HG03280 (cell line): ENCODE data around the gene EGF.

Experiments used
- ATAC-seq: cut with Tn5 transposase; IDR thresholded peaks from one replicate; pipeline ENCODE4 v1.9.1; 2021; ENCODE audit warnings: mild to moderate bottlenecking, moderate library complexity; ENCODE audit not compliant: unreplicated experiment

The EGF gene

DNA sequence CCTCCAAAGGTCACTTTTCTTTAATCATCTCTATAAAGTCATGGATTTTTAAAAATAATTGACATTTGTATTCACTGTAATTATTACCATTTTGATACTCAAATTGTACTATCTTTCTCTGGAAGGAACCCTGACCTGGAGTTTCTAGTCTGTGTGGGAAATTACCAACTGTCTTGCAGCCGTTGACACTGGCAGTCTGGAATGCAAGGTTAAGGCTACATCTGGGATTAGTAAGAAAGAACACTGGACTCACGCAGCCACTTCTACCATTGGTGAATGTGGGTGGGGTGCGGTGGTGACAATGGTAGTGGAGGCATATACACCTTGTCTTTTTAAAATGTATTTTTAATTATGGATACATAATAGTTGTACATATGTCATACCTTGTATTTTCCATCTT lies 40.9 kb downstream of the EGF start:
- no peak for ATAC-seq

- ATAC-seq = no peak
These were observed 42.5 kb downstream of the EGF start for GRCh38 chr4:109955146-109955545.

DNA sequence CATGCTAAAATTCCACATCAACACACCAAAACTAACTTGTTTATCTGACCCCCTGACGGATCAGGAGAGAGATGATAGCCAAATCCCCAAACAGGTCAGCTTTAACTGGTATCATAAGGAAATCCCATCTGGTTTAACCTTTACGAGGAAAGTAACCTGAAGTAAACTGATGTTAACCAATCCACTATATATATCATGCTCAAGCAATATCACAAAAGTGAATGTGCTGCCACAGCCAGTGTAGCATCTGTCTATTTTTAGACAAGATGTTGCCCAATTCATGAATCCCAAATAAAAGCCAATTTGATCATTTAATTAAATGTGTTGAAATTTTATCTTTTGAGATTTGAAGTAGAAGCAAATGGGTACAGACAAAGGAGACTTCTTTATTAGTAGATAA lies 44.5 kb downstream of the EGF start:
- no peak for ATAC-seq

DNA sequence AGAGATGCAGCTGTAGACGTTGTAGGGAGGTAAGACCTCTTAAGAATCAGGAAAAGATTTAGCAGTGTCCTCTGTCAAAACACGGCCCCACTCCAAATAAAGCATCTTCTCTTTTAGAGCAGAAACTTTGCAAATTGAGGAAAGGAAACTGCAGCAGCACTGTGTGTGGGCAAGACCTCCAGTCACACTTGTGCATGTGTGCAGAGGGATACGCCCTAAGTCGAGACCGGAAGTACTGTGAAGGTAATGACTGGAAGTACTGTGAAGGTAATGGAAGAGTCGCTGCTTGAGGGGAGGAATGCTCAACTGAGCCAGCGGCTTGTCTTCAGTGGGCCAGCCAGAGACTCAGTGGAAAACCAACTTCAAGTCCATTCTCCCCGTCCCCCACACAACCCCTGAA lies 46.5 kb downstream of the EGF start:
- no peak for ATAC-seq

DNA sequence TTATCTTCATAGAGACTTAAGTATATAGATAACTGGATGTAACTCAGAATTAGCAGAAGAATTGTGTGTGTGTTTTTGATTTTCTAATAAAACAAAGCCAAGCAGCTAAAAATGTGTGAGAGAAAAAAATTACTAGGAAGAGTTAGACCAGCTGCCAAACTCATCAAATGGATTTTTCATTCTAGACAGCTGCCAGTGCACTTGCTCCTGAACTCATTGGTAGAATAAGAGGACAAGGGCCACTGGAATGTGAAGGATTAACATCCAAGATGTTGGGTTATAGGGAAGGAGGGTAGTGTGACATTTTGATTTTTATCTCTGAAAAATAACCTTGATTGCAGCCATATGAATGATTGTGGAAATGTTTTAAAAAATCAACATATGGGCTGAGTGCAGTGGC lies 49.7 kb downstream of the EGF start:
- no peak for ATAC-seq

DNA sequence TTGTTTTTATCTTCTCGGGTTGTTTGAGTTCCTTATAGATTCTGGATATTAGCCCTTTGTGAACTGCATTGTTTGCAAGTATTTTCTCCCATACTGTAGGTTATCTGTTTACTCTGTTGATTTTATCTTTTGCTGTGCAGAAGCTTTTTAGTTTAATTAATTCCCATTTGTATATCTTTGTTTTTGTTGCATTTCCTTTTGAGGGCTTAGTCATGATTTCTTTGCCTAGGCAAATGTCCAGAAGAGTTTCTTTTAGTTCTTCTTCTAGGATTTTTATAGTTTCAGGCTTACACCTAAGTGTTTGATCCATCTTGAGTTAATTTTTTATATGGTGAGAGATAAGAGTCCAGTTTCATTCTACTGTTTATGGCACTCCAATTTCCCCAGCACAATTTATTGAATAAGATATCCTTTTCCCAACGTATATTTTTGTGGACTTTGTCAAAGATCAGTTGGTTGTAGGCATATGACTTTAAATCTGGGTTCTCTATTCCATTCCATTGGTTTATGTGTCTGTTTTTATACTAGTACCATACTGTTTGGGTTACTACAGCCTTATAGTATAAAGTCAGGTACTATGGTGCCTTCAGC lies 54.3 kb downstream of the EGF start:
- no peak for ATAC-seq

GRCh38 chr4:109967798-109968520 lies 55.3 kb downstream of the EGF start:
- ATAC-seq = no peak

- no peak for ATAC-seq
These were observed 56.4 kb downstream of the EGF start for GRCh38 chr4:109969087-109969486.

GRCh38 chr4:109969919-109970318 lies 57.2 kb downstream of the EGF start:
- ATAC-seq = no peak

- no peak for ATAC-seq
These were observed 60.3 kb downstream of the EGF start for GRCh38 chr4:109972786-109973528.

DNA sequence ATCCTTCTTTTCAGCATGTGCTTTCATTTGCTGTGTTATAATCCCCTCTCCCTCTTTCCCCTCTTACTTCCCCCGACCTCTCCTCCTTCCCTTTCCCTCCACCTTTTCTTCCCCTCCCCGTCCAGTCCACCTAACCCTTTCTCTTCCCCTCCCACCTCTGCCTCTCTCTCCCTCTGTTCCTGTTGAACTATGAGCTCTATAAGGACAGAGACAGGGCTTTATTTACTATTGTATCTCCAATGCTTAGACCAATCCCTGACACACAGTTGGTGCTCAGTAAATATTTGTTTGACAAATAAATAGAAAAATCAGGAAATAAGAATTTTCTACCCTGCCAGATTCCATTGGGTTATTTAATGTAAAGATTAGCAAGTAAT lies 60.8 kb downstream of the EGF start:
- ATAC-seq = no peak

DNA sequence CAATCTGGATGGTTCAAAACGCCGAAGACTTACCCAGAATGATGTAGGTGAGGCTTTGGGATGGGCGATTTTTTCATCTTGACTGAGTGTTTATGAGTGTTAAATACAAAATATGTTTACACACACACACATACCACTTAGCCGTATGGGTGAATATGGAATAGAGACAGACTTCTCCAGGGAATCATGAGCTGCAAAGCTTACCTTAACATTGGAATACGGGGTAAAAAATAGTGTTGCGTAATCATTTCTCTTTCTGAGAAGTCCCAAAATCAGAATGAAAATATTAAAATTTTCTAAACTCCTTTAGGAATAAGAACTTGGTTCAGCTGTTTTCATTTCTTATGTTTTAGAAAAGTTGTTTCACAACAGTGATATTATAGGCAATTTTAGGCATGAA lies 63.5 kb downstream of the EGF start:
- ATAC-seq = no peak

DNA sequence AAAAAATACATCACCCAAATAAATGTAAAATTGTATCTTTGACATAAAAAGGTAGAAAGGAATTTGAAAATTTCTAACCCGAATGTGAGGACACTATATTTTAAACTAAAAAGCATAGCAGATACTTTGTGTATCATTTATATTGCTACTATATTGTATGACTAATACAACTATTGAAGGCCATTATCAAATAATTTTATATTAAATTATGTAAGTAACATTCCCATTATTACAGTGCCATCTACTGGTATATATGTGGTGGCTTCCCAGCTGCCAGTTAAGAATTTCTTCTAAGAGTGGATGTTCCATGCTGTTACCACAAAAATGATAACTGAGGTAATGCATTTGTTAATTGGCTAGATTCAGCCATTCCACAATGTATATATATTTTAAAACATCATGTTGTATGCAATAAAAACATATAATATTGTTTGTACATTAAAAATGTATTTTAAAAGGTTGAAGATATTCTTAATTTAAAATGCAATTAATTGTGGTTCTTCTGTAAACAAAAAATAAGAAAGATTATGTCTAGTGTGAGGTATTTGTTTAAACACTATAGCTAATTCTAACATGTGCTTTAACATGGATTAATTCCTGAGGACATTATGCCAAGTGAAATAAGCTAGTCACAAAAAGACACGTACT lies 65.3 kb downstream of the EGF start:
- ATAC-seq = no peak

DNA sequence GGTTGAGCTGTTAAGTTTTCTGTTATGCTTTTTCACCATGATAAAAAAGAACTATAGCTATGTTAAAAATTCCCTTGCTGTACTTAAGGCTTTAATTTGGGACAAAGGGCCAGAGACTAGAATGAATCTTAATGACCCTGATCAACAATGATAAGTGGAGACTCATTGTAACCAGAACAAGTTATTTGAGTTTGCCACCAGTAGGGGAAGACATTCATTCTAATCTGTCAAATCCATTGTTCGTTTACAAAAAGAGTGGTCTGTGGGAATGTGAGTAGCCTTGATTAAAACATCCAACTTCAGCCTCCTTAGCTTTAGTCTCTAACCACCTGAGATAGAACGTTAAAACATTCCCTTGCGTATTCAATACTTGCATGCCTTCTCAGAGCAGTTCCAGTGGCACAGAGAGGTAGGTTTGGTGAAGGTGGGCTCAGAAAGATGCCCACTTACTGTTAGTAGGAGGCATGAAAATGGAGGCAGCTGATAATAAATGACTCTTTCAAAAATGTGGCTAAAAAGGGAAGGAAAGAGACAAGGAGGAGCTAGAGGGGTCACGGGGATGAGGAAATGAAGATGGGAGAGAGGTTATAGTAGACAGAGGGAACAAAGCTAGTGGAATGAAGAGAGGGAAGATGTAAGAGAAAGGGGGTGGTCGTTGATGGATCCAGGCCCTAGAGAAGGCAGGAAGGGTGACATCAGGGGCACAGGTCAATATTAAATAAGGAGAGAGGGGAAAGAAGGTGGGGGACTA lies 66.2 kb downstream of the EGF start:
- no peak for ATAC-seq

DNA sequence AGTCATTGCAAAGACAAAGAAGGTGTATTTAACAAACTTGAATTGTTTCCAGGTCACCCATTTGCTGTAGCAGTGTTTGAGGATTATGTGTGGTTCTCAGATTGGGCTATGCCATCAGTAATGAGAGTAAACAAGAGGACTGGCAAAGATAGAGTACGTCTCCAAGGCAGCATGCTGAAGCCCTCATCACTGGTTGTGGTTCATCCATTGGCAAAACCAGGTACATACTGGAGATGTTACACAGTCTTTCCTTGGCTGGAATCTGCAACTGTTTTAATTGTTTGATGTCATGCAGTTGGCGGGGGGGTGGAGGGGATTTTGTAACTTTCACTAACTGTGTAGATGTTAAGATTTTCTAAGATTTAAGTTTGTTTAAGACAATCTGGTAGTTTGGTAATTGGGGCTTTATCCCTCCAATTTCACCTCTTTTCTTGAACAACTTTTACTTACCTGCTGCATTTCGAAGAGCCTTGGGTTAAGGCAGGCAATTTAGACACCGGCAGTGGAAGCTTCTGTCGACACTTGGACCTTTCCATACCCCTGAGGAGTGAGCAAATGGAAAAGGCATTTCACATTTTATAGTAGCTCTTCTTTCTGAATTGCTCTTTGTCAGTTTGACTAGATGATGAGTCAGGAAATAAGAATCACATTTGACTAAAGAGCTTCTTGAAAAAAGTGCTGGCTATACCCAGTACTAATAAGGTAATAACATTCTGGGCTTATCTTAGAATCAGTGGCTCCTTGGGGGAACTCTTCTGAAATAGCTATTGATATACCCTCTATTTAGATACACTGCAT lies 67.4 kb downstream of the EGF start:
- ATAC-seq = no peak

- ATAC-seq = no peak
These were observed 69.3 kb downstream of the EGF start for GRCh38 chr4:109981936-109982335.

GRCh38 chr4:109982521-109982920 lies 69.8 kb downstream of the EGF start:
- ATAC-seq = no peak

GRCh38 chr4:109985993-109986974 lies 73.6 kb downstream of the EGF start:
- ATAC-seq = no peak

DNA sequence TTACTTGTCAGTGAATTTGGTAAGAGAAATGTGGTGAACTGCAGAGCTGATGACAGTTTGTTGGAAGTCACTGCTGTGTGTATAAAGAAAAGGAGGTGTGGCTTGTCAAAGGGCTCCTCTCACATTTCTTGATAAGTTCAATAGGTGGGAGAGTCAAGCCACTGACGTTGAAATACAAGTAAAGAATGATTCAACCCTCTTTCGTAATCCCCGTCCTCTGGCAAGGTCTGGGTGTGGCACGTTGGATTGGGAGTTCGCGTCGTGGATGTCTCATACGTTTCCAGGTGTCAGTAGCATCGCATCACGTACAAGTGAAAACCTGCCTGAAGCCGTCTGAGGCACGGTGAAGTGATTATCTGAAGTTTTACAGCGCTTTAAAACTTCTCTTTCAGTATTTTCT lies 76.4 kb downstream of the EGF start:
- no peak for ATAC-seq
